Measurements from ENCODE around the gene KDM7A.

The KDM7A gene

GRCh38 chr7:140222814-140223213, 46.0 kb upstream of the KDM7A start:
- ATAC-seq = no peak
- TF ChIP-seq SNAI2 (CRISPR knock-in tag; IDR thresholded peaks at IDR 0.05) (no peak), BACH2 (CRISPR knock-in tag; IDR thresholded peaks at IDR 0.05; ENCODE audit: borderline replicate concordance) (no peak), RARB (CRISPR knock-in tag; IDR thresholded peaks at IDR 0.05) (no peak), CSRNP3 (CRISPR knock-in tag; IDR thresholded peaks at IDR 0.05) (no peak), GLIS3 (CRISPR knock-in tag; IDR thresholded peaks at IDR 0.05) (no peak), ZC3H10 (CRISPR knock-in tag; IDR thresholded peaks at IDR 0.05) (no peak), ARNTL (CRISPR knock-in tag; IDR thresholded peaks at IDR 0.05; ENCODE audit: borderline replicate concordance, low read depth) (no peak), ISL1 (CRISPR knock-in tag; IDR thresholded peaks at IDR 0.05) (no peak), PATZ1 (CRISPR knock-in tag; IDR thresholded peaks at IDR 0.05; ENCODE audit: borderline replicate concordance) (no peak), PPARA (CRISPR knock-in tag; IDR thresholded peaks at IDR 0.05; ENCODE audit: borderline replicate concordance) (no peak), OSR1 (CRISPR knock-in tag; IDR thresholded peaks at IDR 0.05) (no peak), ZFP30 (CRISPR knock-in tag; IDR thresholded peaks at IDR 0.05) (no peak), ESRRG (CRISPR knock-in tag; IDR thresholded peaks at IDR 0.05) (no peak), TSHZ2 (CRISPR knock-in tag; IDR thresholded peaks at IDR 0.05) (no peak)

- no peak for ATAC-seq
- no peak for TF ChIP-seq ISL1 (CRISPR knock-in tag; IDR thresholded peaks at IDR 0.05)
- TF ChIP-seq GLIS3 (CRISPR knock-in tag; IDR thresholded peaks at IDR 0.05) = no peak
- TF ChIP-seq ZFP30 (CRISPR knock-in tag; IDR thresholded peaks at IDR 0.05) = no peak
- no peak for TF ChIP-seq CREB5 (CRISPR knock-in tag; IDR thresholded peaks at IDR 0.05; ENCODE audit: low read depth)
- no peak for TF ChIP-seq BACH2 (CRISPR knock-in tag; IDR thresholded peaks at IDR 0.05; ENCODE audit: borderline replicate concordance)
- no peak for TF ChIP-seq TSHZ2 (CRISPR knock-in tag; IDR thresholded peaks at IDR 0.05)
Measured at GRCh38 chr7:140219672-140220524, 43.1 kb upstream of the KDM7A start.

- TF ChIP-seq CSDC2 (CRISPR knock-in tag; IDR thresholded peaks at IDR 0.05) = no peak
- TF ChIP-seq ZFP3 (CRISPR knock-in tag; IDR thresholded peaks at IDR 0.05) = no peak
- no peak for TF ChIP-seq TCF4 (CRISPR knock-in tag; IDR thresholded peaks at IDR 0.05; ENCODE audit: borderline replicate concordance)
- TF ChIP-seq ARNTL (CRISPR knock-in tag; IDR thresholded peaks at IDR 0.05; ENCODE audit: borderline replicate concordance, low read depth) = no peak
- TF ChIP-seq CREB5 (CRISPR knock-in tag; IDR thresholded peaks at IDR 0.05; ENCODE audit: low read depth) = no peak
- no peak for TF ChIP-seq BACH2 (CRISPR knock-in tag; IDR thresholded peaks at IDR 0.05; ENCODE audit: borderline replicate concordance)
- no peak for ATAC-seq
Measured at GRCh38 chr7:140218656-140219055, 41.9 kb upstream of the KDM7A start.

Measured in SK-N-SH treated with all-trans-retinoic acid at 6 μM for 48 hours (cell line).